DND-41 (cell line): Measurements from ENCODE around the gene CCDC92.

Experiments used
- ATAC-seq: fragments of 200-7000 bp; cut with Tn5 transposase; 3 replicates; pipeline ENCODE4 v1.9.1; 2021; ENCODE audit warnings: low read depth; ENCODE audit not compliant: insufficient read depth
- DNase-seq: peaks from one replicate; pipeline ENCODE4 v3.0.0-alpha.2; 2020
- H2AFZ ChIP-seq: 2 replicates; pipeline ENCODE4 v1.6.0; 2012; ENCODE audit warnings: low read depth, low read length
- H3K27ac ChIP-seq: 2 replicates; pipeline ENCODE4 v1.5.1; 2012; ENCODE audit warnings: low read length, inconsistent platforms
- H3K27me3 ChIP-seq: fragments of 200-600 bp; sonication (generic); 2 replicates; pipeline ENCODE4 v1.6.0; 2012; ENCODE audit warnings: low read length, mild to moderate bottlenecking, inconsistent platforms; ENCODE audit not compliant: insufficient read depth, poor library complexity
- H3K36me3 ChIP-seq: 2 replicates; pipeline ENCODE4 v1.5.1; 2012; ENCODE audit warnings: low read length, inconsistent platforms; ENCODE audit not compliant: insufficient read depth
- H3K4me1 ChIP-seq: 2 replicates; pipeline ENCODE4 v1.5.1; 2012; ENCODE audit warnings: mild to moderate bottlenecking, low read length; ENCODE audit not compliant: insufficient read depth
- H3K4me2 ChIP-seq: 2 replicates; pipeline ENCODE4 v1.6.0; 2012; ENCODE audit warnings: mild to moderate bottlenecking, moderate library complexity, low read length, inconsistent platforms; ENCODE audit not compliant: insufficient read depth
- H3K4me3 ChIP-seq, 2 experiments: fragments of 200-600 bp in 1 of 2; shearing (Covaris generic) in 1 of 2; 2 replicates each; pipeline ENCODE4 v1.5.1; 2012 to 2016; ENCODE audit warnings: inconsistent platforms in 2 of 2, low read length in 2 of 2, mild to moderate bottlenecking in 2 of 2, low read depth in 1 of 2, moderate library complexity in 1 of 2
- H3K79me2 ChIP-seq: 2 replicates; pipeline ENCODE4 v1.6.0; 2012; ENCODE audit warnings: low read length, inconsistent platforms; ENCODE audit not compliant: insufficient read depth
- H3K9ac ChIP-seq: 2 replicates; pipeline ENCODE4 v1.6.0; 2012; ENCODE audit warnings: low read depth, mild to moderate bottlenecking, inconsistent platforms, low read length, moderate library complexity
- H3K9me3 ChIP-seq: 2 replicates; pipeline ENCODE4 v1.5.1; 2012; ENCODE audit warnings: low read length, moderate library complexity, mild to moderate bottlenecking, inconsistent platforms; ENCODE audit not compliant: insufficient read depth, severe bottlenecking
- H4K20me1 ChIP-seq: 2 replicates; pipeline ENCODE4 v1.6.0; 2012; ENCODE audit warnings: low read length; ENCODE audit not compliant: insufficient read depth
- CTCF ChIP-seq: IDR thresholded peaks from 2 replicates; pipeline ENCODE4 v1.5.1; 2012; ENCODE audit warnings: borderline replicate concordance, low read length, moderate library complexity, mild to moderate bottlenecking; ENCODE audit not compliant: poor library complexity, severe bottlenecking; ENCODE audit errors: extremely low read depth
- EZH2 ChIP-seq: IDR thresholded peaks from 3 replicates; pipeline ENCODE4 v1.6.1; 2012; ENCODE audit warnings: borderline replicate concordance, low read depth, mild to moderate bottlenecking, moderate library complexity, low read length, inconsistent platforms; ENCODE audit not compliant: severe bottlenecking

CCDC92 gene

GRCh38 chr12:123919980-123920360, 52.7 kb downstream of the CCDC92 start:
- DNase-seq = no peak
- ATAC-seq = no peak
- Histone ChIP-seq H2AFZ (no peak overlapping the region), H3K27me3 (peaks cover 5% of the 10 kb centered on the region), H3K27ac (no peak overlapping the region), H4K20me1 (no peaks in the 10 kb centered on the region), H3K79me2 (no peaks in the 10 kb centered on the region), H3K9ac (no peak overlapping the region), H3K4me3 (no peak overlapping the region), H3K4me2 (no peak overlapping the region), H3K4me1 (no peaks in the 10 kb centered on the region), H3K9me3 (no peaks in the 10 kb centered on the region), H3K36me3 (no peaks in the 10 kb centered on the region)
- TF ChIP-seq CTCF (no peak), EZH2 (no peak)

- Histone ChIP-seq H4K20me1 (no peaks in the 10 kb centered on the region), H3K36me3 (no peaks in the 10 kb centered on the region), H3K27me3 (no peaks in the 10 kb centered on the region), H3K4me3 (no peak overlapping the region), H3K79me2 (no peaks in the 10 kb centered on the region), H2AFZ (no peak overlapping the region), H3K9me3 (no peaks in the 10 kb centered on the region), H3K27ac (no peak overlapping the region), H3K4me1 (no peaks in the 10 kb centered on the region), H3K9ac (no peak overlapping the region), H3K4me2 (no peak overlapping the region)
- DNase-seq = no peak
- no peak for ATAC-seq
- TF ChIP-seq EZH2 (no peak), CTCF (no peak)
Measured at GRCh38 chr12:123917337-123917850, 55.2 kb downstream of the CCDC92 start.

- H4K20me1 ChIP-seq = no peaks in the 10 kb centered on the region
- no peaks in the 10 kb centered on the region for H3K4me1 ChIP-seq
- ATAC-seq = no peak
- H2AFZ ChIP-seq = no peak overlapping the region
- no peak overlapping the region for H3K4me3 ChIP-seq
- no peaks in the 10 kb centered on the region for H3K79me2 ChIP-seq
- no peaks in the 10 kb centered on the region for H3K9me3 ChIP-seq
- no peak overlapping the region for H3K4me2 ChIP-seq
- DNase-seq = no peak
- no peaks in the 10 kb centered on the region for H3K27me3 ChIP-seq
- no peak overlapping the region for H3K27ac ChIP-seq
- TF ChIP-seq CTCF (no peak), EZH2 (no peak)
- H3K36me3 ChIP-seq = no peaks in the 10 kb centered on the region
- no peak overlapping the region for H3K9ac ChIP-seq
Measured at GRCh38 chr12:123916729-123917128, 55.9 kb downstream of the CCDC92 start.
